H9 (cell line): Measurements from ENCODE around the gene MGLL. TPM values are rescaled to one million over a fixed set of nuclear protein-coding genes. Genes with fewer than 3 reads are reported as not detected.

ENCODE experiments used
- DNase-seq: peaks from one replicate; pipeline ENCODE4 v3.0.0-alpha.2; 2017
- H2AFZ ChIP-seq: one replicate; pipeline ENCODE4 v1.6.1; 2013; ENCODE audit warnings: mild to moderate bottlenecking, low read length, control low read depth, moderate library complexity
- H2AK5ac ChIP-seq: 2 replicates; pipeline ENCODE4 v1.6.1; 2013; ENCODE audit warnings: low read length, control low read depth, mixed read lengths; ENCODE audit not compliant: insufficient read length
- H2BK120ac ChIP-seq: one replicate; pipeline ENCODE4 v1.6.1; 2013; ENCODE audit warnings: low read depth, mild to moderate bottlenecking, low read length, control low read depth, inconsistent platforms; ENCODE audit not compliant: poor library complexity, severe bottlenecking
- H2BK12ac ChIP-seq: 2 replicates; pipeline ENCODE4 v1.6.1; 2013; ENCODE audit warnings: low read length, control low read depth, mixed read lengths, low read depth; ENCODE audit not compliant: insufficient read length
- H2BK15ac ChIP-seq: 2 replicates; pipeline ENCODE4 v1.6.1; 2013; ENCODE audit warnings: low read depth, low read length, control low read depth
- H2BK20ac ChIP-seq: one replicate; pipeline ENCODE4 v1.6.1; 2013; ENCODE audit warnings: low read depth, mild to moderate bottlenecking, low read length, control low read depth, inconsistent platforms; ENCODE audit not compliant: poor library complexity, severe bottlenecking
- H2BK5ac ChIP-seq: 2 replicates; pipeline ENCODE4 v1.6.1; 2013; ENCODE audit warnings: low read length, control low read depth, mixed read lengths; ENCODE audit not compliant: insufficient read length
- H3K14ac ChIP-seq: 2 replicates; pipeline ENCODE4 v1.6.1; 2013; ENCODE audit warnings: low read length, control low read depth; ENCODE audit not compliant: insufficient read depth
- H3K18ac ChIP-seq: 2 replicates; pipeline ENCODE4 v1.6.1; 2013; ENCODE audit warnings: low read depth, mild to moderate bottlenecking, mixed read lengths, low read length, control low read depth; ENCODE audit not compliant: insufficient read length
- H3K23ac ChIP-seq: 2 replicates; pipeline ENCODE4 v1.6.1; 2013; ENCODE audit warnings: low read length, control low read depth, mixed read lengths, low read depth; ENCODE audit not compliant: insufficient read length
- H3K23me2 ChIP-seq: 2 replicates; pipeline ENCODE4 v1.6.1; 2013; ENCODE audit warnings: low read depth, mild to moderate bottlenecking, mixed read lengths, low read length, control low read depth; ENCODE audit not compliant: insufficient read length, poor library complexity, severe bottlenecking
- H3K27ac ChIP-seq: 2 replicates; pipeline ENCODE4 v1.5.1; 2013; ENCODE audit warnings: low read length, control low read depth, mixed read lengths, low read depth; ENCODE audit not compliant: insufficient read length
- H3K27me3 ChIP-seq: 2 replicates; pipeline ENCODE4 v1.6.1; 2013; ENCODE audit warnings: low read length, control low read depth, inconsistent platforms; ENCODE audit not compliant: insufficient read depth
- H3K4ac ChIP-seq: 2 replicates; pipeline ENCODE4 v1.6.1; 2013; ENCODE audit warnings: low read depth, mild to moderate bottlenecking, control low read depth, inconsistent platforms, low read length, moderate library complexity
- H3K4me1 ChIP-seq: 2 replicates; pipeline ENCODE4 v1.6.1; 2013; ENCODE audit warnings: low read length, control low read depth, inconsistent platforms; ENCODE audit not compliant: insufficient read depth
- H3K4me2 ChIP-seq: 2 replicates; pipeline ENCODE4 v1.6.1; 2013; ENCODE audit warnings: low read length, control low read depth, mixed read lengths; ENCODE audit not compliant: insufficient read length, insufficient read depth
- H3K56ac ChIP-seq: 2 replicates; pipeline ENCODE4 v1.6.1; 2013; ENCODE audit warnings: low read depth, mild to moderate bottlenecking, mixed read lengths, low read length, control low read depth; ENCODE audit not compliant: insufficient read length
- H3K79me1 ChIP-seq: 2 replicates; pipeline ENCODE4 v1.6.1; 2013; ENCODE audit warnings: low read depth, mild to moderate bottlenecking, moderate library complexity, low read length, control low read depth, inconsistent platforms; ENCODE audit not compliant: insufficient read depth, poor library complexity, severe bottlenecking
- H3K79me2 ChIP-seq: 2 replicates; pipeline ENCODE4 v1.6.1; 2013; ENCODE audit warnings: low read length, control low read depth, inconsistent platforms; ENCODE audit not compliant: insufficient read depth
- H3K9ac ChIP-seq: 2 replicates; pipeline ENCODE4 v1.6.1; 2013; ENCODE audit warnings: low read length, control low read depth, mixed read lengths; ENCODE audit not compliant: insufficient read length; ENCODE audit errors: extremely low read depth
- H3K9me3 ChIP-seq: one replicate; pipeline ENCODE4 v1.6.1; 2013; ENCODE audit warnings: low read depth, low read length, inconsistent platforms; ENCODE audit not compliant: control insufficient read depth
- H3T11ph ChIP-seq: one replicate; pipeline ENCODE4 v1.6.1; 2013; ENCODE audit warnings: mild to moderate bottlenecking, low read length, control low read depth, inconsistent platforms
- H4K20me1 ChIP-seq: one replicate; pipeline ENCODE4 v1.6.1; 2013; ENCODE audit not compliant: control insufficient read depth, insufficient read length, insufficient read depth
- H4K5ac ChIP-seq: 2 replicates; pipeline ENCODE4 v1.6.1; 2013; ENCODE audit warnings: low read depth, mild to moderate bottlenecking, mixed read lengths, low read length, control low read depth; ENCODE audit not compliant: insufficient read length
- H4K8ac ChIP-seq: replicated peaks from 2 replicates; pipeline ENCODE4 v1.6.1; 2013; ENCODE audit warnings: low read length, control low read depth, mixed read lengths, low read depth; ENCODE audit not compliant: insufficient read length
- H4K91ac ChIP-seq: 2 replicates; pipeline ENCODE4 v1.6.1; 2013; ENCODE audit warnings: low read depth, mild to moderate bottlenecking, moderate library complexity, mixed read lengths, low read length, control low read depth; ENCODE audit not compliant: insufficient read length
- H3K27ac Mint-ChIP-seq, 3 experiments: 2 replicates in 2 of 3; 3 replicates in 1 of 3; pipeline ENCODE4 v1.8.0; 2020 to 2021; ENCODE audit warnings: mixed read lengths in 3 of 3, mild to moderate bottlenecking in 1 of 3, moderate library complexity in 1 of 3
- H3K27me3 Mint-ChIP-seq: 2 replicates; pipeline ENCODE4 v1.8.0; 2021; ENCODE audit warnings: low read depth, mild to moderate bottlenecking, moderate library complexity, mixed read lengths
- H3K36me3 Mint-ChIP-seq, 3 experiments: 2 replicates in 2 of 3; 3 replicates in 1 of 3; pipeline ENCODE4 v1.8.0; 2020 to 2021; ENCODE audit warnings: low read depth in 3 of 3, mixed read lengths in 3 of 3; ENCODE audit not compliant: insufficient read depth in 1 of 3
- H3K4me1 Mint-ChIP-seq, 2 experiments: 2 replicates each; pipeline ENCODE4 v1.8.0; 2020; ENCODE audit warnings: mixed read lengths in 2 of 2
- H3K4me3 Mint-ChIP-seq, 2 experiments: 2 replicates in 1 of 2; 3 replicates in 1 of 2; pipeline ENCODE4 v1.8.0; 2020 to 2021; ENCODE audit warnings: mild to moderate bottlenecking in 2 of 2, mixed read lengths in 2 of 2, moderate library complexity in 1 of 2
- H3K9me3 Mint-ChIP-seq, 2 experiments: 2 replicates in 1 of 2; 3 replicates in 1 of 2; pipeline ENCODE4 v1.8.0; 2020; ENCODE audit warnings: mild to moderate bottlenecking in 2 of 2, mixed read lengths in 2 of 2, moderate library complexity in 1 of 2
- WGBS: extraction: QIAGEN DNeasy Blood & Tissue Kit; methylation state at CpG from one replicate; pipeline ENCODE4 v1.1.7; 2013; ENCODE audit warnings: missing lambda C conversion rate, low lambda C conversion rate, mixed read lengths; ENCODE audit not compliant: insufficient read length; ENCODE audit errors: extremely low coverage; 5-methylcytosine and 5-hydroxymethylcytosine counted together
- total RNA-seq: library from RNA; stranded (reverse); gene quantifications from 2 replicates; pipeline ENCODE4 v1.2.1, GENCODE V29; 2021
- TF ChIP-seq, protein P1 (sequence below): fragments of 200-600 bp; sonication (generic); conservative IDR thresholded peaks from 3 replicates; pipeline ENCODE4 v1.8.0; 2021; ENCODE audit warnings: antibody characterized with exemption, mild to moderate bottlenecking

Gene MGLL
- total RNA-seq, 1 experiment from 2014 or later = 0.11 TPM

GRCh38 chr3:127849368-127849767 is 27.1 kb upstream of the MGLL start:
- WGBS = no CpG with 5 or more reads among the region's 5 CpGs
- no peaks in the 10 kb centered on the region for H3K36me3 Mint-ChIP-seq
- H3K9me3 ChIP-seq = no peaks in the 10 kb centered on the region
- no peak overlapping the region for H3T11ph ChIP-seq
- H2AFZ ChIP-seq = peak overlapping the region; percentile 92
- peaks cover 2% of the 10 kb centered on the region for H3K27me3 Mint-ChIP-seq
- H2BK20ac ChIP-seq = no peak overlapping the region
- H3K27me3 ChIP-seq = no peaks in the 10 kb centered on the region
- no peaks in the 10 kb centered on the region for H3K9me3 Mint-ChIP-seq
- no peaks in the 10 kb centered on the region for H3K23me2 ChIP-seq
- H4K5ac ChIP-seq = no peak overlapping the region
- no peak overlapping the region for H2BK12ac ChIP-seq
- no peak for DNase-seq
- H3K4me1 Mint-ChIP-seq = peaks cover 6 to 26% of the 10 kb centered on the region in 2 experiments
- no peak overlapping the region for H3K4me3 Mint-ChIP-seq
- no peaks in the 10 kb centered on the region for H3K79me2 ChIP-seq
- no peak overlapping the region for H3K14ac ChIP-seq
- H2BK5ac ChIP-seq = no peak overlapping the region
- H4K20me1 ChIP-seq = no peaks in the 10 kb centered on the region
- no peak overlapping the region for H2BK15ac ChIP-seq
- H2AK5ac ChIP-seq = no peak overlapping the region
- no peak overlapping the region for H3K18ac ChIP-seq
- H3K27ac Mint-ChIP-seq = peak overlapping the region in 1 of 3 experiments; percentile 42; a peak in 1 of 7 replicates
- no peaks in the 10 kb centered on the region for H3K79me1 ChIP-seq
- H3K56ac ChIP-seq = no peak overlapping the region
- H4K91ac ChIP-seq = no peak overlapping the region
- TF ChIP-seq, protein P1, sequence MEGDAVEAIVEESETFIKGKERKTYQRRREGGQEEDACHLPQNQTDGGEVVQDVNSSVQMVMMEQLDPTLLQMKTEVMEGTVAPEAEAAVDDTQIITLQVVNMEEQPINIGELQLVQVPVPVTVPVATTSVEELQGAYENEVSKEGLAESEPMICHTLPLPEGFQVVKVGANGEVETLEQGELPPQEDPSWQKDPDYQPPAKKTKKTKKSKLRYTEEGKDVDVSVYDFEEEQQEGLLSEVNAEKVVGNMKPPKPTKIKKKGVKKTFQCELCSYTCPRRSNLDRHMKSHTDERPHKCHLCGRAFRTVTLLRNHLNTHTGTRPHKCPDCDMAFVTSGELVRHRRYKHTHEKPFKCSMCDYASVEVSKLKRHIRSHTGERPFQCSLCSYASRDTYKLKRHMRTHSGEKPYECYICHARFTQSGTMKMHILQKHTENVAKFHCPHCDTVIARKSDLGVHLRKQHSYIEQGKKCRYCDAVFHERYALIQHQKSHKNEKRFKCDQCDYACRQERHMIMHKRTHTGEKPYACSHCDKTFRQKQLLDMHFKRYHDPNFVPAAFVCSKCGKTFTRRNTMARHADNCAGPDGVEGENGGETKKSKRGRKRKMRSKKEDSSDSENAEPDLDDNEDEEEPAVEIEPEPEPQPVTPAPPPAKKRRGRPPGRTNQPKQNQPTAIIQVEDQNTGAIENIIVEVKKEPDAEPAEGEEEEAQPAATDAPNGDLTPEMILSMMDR = no peak
- no peak overlapping the region for H2BK120ac ChIP-seq
- no peak overlapping the region for H3K27ac ChIP-seq
- no peak overlapping the region for H3K23ac ChIP-seq
- no peak overlapping the region for H3K9ac ChIP-seq
- H4K8ac ChIP-seq = peak overlapping the region; percentile 69
- no peak overlapping the region for H3K4me2 ChIP-seq
- no peak overlapping the region for H3K4ac ChIP-seq
- peaks cover 2% of the 10 kb centered on the region; the same call in 1 of the 2 replicates for H3K4me1 ChIP-seq
